Caco-2 (cell line): ENCODE measurements around the gene MDFIC. TPM values are rescaled to one million over a fixed set of nuclear protein-coding genes. Genes with fewer than 3 reads are reported as not detected.

Source experiments
- BruUV-seq: library from RNA; stranded (reverse); fragments of 400-500 nt; replicated peaks from 2 replicates; lab custom pipeline; 2021; lab: Mats Ljungman, UMichigan
- CTCF ChIA-PET: fragments of 300-600 bp; sonication (Branson Sonifier 250); formaldehyde crosslinking; loops from one replicate; lab custom pipeline; 2022; ENCODE audit warnings: antibody characterized with exemption; lab: Charles Lee
- POLR2A ChIA-PET: fragments of 300-600 bp; sonication (Branson Sonifier 250); formaldehyde crosslinking; loops from one replicate; lab custom pipeline; 2022; ENCODE audit warnings: antibody characterized with exemption; lab: Charles Lee
- DNase-seq, 2 experiments: peaks; one replicate each; pipeline versions ENCODE4 v3.0.0 to v3.0.0-alpha.2; 2020 to 2022
- H3K27me3 ChIP-seq: replicated peaks from 2 replicates; pipeline ENCODE4 v1.6.0; 2011; ENCODE audit warnings: low read length; ENCODE audit not compliant: control insufficient read depth, insufficient read depth
- H3K36me3 ChIP-seq: 2 replicates; pipeline ENCODE4 v1.5.1; 2011; ENCODE audit warnings: low read length; ENCODE audit not compliant: control insufficient read depth, insufficient read depth
- H3K4me1 ChIP-seq: fragments of 250-450 bp; sonication (Bioruptor Pico); 2 replicates; pipeline ENCODE4 v1.5.1; 2020; ENCODE audit warnings: mild to moderate bottlenecking
- H3K4me3 ChIP-seq: 2 replicates; pipeline ENCODE4 v1.5.1; 2011; ENCODE audit warnings: low read depth, mild to moderate bottlenecking, control low read depth, low read length
- H3K9me3 ChIP-seq: fragments of 250-450 bp; sonication (Bioruptor Pico); 2 replicates; pipeline ENCODE4 v1.5.1; 2020; ENCODE audit warnings: mild to moderate bottlenecking, moderate library complexity
- H3K27ac Mint-ChIP-seq: one replicate; pipeline ENCODE4 v1.8.0; 2022; ENCODE audit warnings: mixed read lengths; ENCODE audit not compliant: unreplicated experiment
- H3K27me3 Mint-ChIP-seq: one replicate; pipeline ENCODE4 v1.8.0; 2022; ENCODE audit warnings: mixed read lengths; ENCODE audit not compliant: insufficient read depth, unreplicated experiment
- H3K36me3 Mint-ChIP-seq: one replicate; pipeline ENCODE4 v1.8.0; 2022; ENCODE audit warnings: mild to moderate bottlenecking, mixed read lengths; ENCODE audit not compliant: insufficient read depth, unreplicated experiment
- H3K4me1 Mint-ChIP-seq: one replicate; pipeline ENCODE4 v1.8.0; 2022; ENCODE audit warnings: low read depth, mixed read lengths; ENCODE audit not compliant: unreplicated experiment
- H3K4me3 Mint-ChIP-seq: one replicate; pipeline ENCODE4 v1.8.0; 2022; ENCODE audit warnings: mild to moderate bottlenecking, moderate library complexity, mixed read lengths; ENCODE audit not compliant: unreplicated experiment
- H3K9me3 Mint-ChIP-seq: one replicate; pipeline ENCODE4 v1.8.0; 2022; ENCODE audit warnings: mixed read lengths; ENCODE audit not compliant: unreplicated experiment
- CTCF ChIP-seq, 2 experiments: fragments of 200-600 bp in 1 of 2; IDR thresholded peaks; 1 replicate in 1 of 2; 2 replicates in 1 of 2; pipeline versions ENCODE4 v1.5.1 to v1.8.0; 2011 to 2022; ENCODE audit warnings: antibody characterized with exemption in 1 of 2, control low read depth in 1 of 2, inconsistent platforms in 1 of 2, low read depth in 1 of 2, low read length in 1 of 2, mild to moderate bottlenecking in 1 of 2, moderate library complexity in 1 of 2; ENCODE audit not compliant: insufficient read depth in 1 of 2, severe bottlenecking in 1 of 2, unreplicated experiment in 1 of 2
- intact Hi-C: fragments of 100-400 bp; cut with micrococcal nuclease; formaldehyde crosslinking; loops from one replicate; pipeline ENCODE4 v1.10.0; 2022; ENCODE audit not compliant: unreplicated experiment
- total RNA-seq: library from RNA; stranded (reverse); gene quantifications from 2 replicates; pipeline ENCODE4 v1.2.3, GENCODE V29; 2022

The MDFIC gene
- total RNA-seq, 1 experiment from 2014 or later, result 2.7 TPM

- Mint-ChIP-seq H3K9me3 (no peaks in the 10 kb centered on the region), H3K36me3 (no peaks in the 10 kb centered on the region), H3K27me3 (peaks cover 5% of the 10 kb centered on the region), H3K27ac (no peak overlapping the region), H3K4me1 (no peaks in the 10 kb centered on the region), H3K4me3 (no peak overlapping the region)
- no peaks in the 10 kb centered on the region for H3K9me3 ChIP-seq
- H3K4me3 ChIP-seq, result no peak overlapping the region
- H3K36me3 ChIP-seq, result no peaks in the 10 kb centered on the region
- no TSS peak for BruUV-seq
- intact Hi-C loops, result no loop called here
- no peaks in the 10 kb centered on the region for H3K4me1 ChIP-seq
- CTCF ChIA-PET, result no interaction called here
- POLR2A ChIA-PET, result no interaction called here
- TF ChIP-seq CTCF (IDR thresholded peaks at IDR 0.05; ENCODE audit: insufficient read depth in 1 of 2, low read depth in 1 of 2, low read length in 1 of 2, severe bottlenecking in 1 of 2, unreplicated experiment in 1 of 2), result no peak
- no peaks in the 10 kb centered on the region for H3K27me3 ChIP-seq
- no peak for DNase-seq
Measured at GRCh38 chr7:115040057-115040456, 118.2 kb downstream of the MDFIC start.

DNA sequence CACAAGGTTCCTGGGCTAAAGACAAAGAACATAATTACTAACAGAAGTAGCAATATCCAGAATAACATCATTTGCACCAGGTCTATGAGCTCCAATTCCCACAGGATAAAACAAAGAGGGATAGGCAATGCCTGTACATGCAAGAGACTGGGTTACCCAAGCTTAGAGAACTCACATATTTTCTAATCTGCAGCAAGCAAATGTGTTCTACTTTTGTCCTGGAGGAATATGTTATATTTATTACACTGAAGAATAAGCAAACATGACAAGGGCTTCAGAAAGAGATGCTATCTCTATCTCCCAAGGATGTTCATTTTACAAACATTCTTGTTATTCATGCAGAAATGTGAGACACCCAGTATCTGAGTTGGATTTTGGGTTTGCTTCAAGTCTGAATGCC lies 118.6 kb downstream of the MDFIC start:
- no peaks in the 10 kb centered on the region for H3K9me3 ChIP-seq
- intact Hi-C loops, result no loop called here
- peaks cover 5% of the 10 kb centered on the region for H3K27me3 Mint-ChIP-seq
- no peaks in the 10 kb centered on the region for H3K9me3 Mint-ChIP-seq
- no peak for TF ChIP-seq CTCF (IDR thresholded peaks at IDR 0.05; ENCODE audit: insufficient read depth in 1 of 2, low read depth in 1 of 2, low read length in 1 of 2, severe bottlenecking in 1 of 2, unreplicated experiment in 1 of 2)
- no peaks in the 10 kb centered on the region for H3K4me1 ChIP-seq
- ChIA-PET POLR2A (no interaction called here), CTCF (no interaction called here)
- BruUV-seq, result no TSS peak
- H3K4me3 Mint-ChIP-seq, result no peak overlapping the region
- no peaks in the 10 kb centered on the region for H3K27me3 ChIP-seq
- no peaks in the 10 kb centered on the region for H3K36me3 ChIP-seq
- no peak overlapping the region for H3K27ac Mint-ChIP-seq
- H3K36me3 Mint-ChIP-seq, result no peaks in the 10 kb centered on the region
- DNase-seq, result no peak
- H3K4me3 ChIP-seq, result no peak overlapping the region
- no peaks in the 10 kb centered on the region for H3K4me1 Mint-ChIP-seq

- no peaks in the 10 kb centered on the region for H3K4me1 ChIP-seq
- intact Hi-C loops, result no loop called here
- no TSS peak for BruUV-seq
- H3K9me3 Mint-ChIP-seq, result no peaks in the 10 kb centered on the region
- ChIA-PET CTCF (no interaction called here), POLR2A (no interaction called here)
- no peak overlapping the region for H3K4me3 Mint-ChIP-seq
- H3K27me3 ChIP-seq, result no peaks in the 10 kb centered on the region
- no peaks in the 10 kb centered on the region for H3K4me1 Mint-ChIP-seq
- H3K36me3 Mint-ChIP-seq, result no peaks in the 10 kb centered on the region
- H3K4me3 ChIP-seq, result no peak overlapping the region
- H3K27ac Mint-ChIP-seq, result no peak overlapping the region
- no peaks in the 10 kb centered on the region for H3K36me3 ChIP-seq
- H3K9me3 ChIP-seq, result no peaks in the 10 kb centered on the region
- DNase-seq, result no peak
- H3K27me3 Mint-ChIP-seq, result no peaks in the 10 kb centered on the region
- TF ChIP-seq CTCF (IDR thresholded peaks at IDR 0.05; ENCODE audit: insufficient read depth in 1 of 2, low read depth in 1 of 2, low read length in 1 of 2, severe bottlenecking in 1 of 2, unreplicated experiment in 1 of 2), result no peak
Measured at GRCh38 chr7:115042596-115042995, 120.7 kb downstream of the MDFIC start.
